GM19193 (cell line): ENCODE measurements around the gene REXO1.

Experiments
- POLR2A ChIP-seq: IDR thresholded peaks from 4 replicates; pipeline ENCODE4 v1.6.1; 2011; ENCODE audit not compliant: insufficient read depth, insufficient read length; ENCODE audit errors: extremely low read depth

Gene REXO1, protein sequence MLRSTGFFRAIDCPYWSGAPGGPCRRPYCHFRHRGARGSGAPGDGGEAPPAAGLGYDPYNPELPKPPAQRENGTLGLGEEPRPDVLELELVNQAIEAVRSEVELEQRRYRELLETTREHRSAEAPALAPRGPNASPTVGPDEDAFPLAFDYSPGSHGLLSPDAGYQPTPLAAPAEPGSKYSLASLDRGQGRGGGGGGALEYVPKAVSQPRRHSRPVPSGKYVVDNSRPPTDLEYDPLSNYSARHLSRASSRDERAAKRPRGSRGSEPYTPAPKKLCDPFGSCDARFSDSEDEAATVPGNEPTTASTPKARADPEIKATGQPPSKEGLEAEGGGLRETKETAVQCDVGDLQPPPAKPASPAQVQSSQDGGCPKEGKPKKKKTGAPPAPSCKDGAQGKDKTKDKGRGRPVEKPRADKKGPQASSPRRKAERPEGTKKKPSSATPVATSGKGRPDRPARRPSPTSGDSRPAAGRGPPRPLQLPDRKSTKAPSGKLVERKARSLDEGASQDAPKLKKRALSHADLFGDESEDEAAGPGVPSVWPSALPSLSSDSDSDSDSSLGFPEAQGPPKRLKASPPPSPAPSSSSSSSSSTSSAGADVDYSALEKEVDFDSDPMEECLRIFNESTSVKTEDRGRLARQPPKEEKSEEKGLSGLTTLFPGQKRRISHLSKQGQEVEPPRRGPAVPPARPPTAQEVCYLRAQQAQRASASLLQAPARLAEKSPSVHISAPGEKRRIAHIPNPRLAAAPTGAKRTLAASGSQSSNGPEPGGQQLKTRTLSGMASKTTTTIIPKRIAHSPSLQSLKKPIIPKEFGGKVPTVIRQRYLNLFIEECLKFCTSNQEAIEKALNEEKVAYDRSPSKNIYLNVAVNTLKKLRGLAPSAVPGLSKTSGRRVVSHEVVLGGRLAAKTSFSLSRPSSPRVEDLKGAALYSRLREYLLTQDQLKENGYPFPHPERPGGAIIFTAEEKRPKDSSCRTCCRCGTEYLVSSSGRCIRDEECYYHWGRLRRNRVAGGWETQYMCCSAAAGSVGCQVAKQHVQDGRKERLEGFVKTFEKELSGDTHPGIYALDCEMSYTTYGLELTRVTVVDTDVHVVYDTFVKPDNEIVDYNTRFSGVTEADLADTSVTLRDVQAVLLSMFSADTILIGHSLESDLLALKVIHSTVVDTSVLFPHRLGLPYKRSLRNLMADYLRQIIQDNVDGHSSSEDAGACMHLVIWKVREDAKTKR

DNA sequence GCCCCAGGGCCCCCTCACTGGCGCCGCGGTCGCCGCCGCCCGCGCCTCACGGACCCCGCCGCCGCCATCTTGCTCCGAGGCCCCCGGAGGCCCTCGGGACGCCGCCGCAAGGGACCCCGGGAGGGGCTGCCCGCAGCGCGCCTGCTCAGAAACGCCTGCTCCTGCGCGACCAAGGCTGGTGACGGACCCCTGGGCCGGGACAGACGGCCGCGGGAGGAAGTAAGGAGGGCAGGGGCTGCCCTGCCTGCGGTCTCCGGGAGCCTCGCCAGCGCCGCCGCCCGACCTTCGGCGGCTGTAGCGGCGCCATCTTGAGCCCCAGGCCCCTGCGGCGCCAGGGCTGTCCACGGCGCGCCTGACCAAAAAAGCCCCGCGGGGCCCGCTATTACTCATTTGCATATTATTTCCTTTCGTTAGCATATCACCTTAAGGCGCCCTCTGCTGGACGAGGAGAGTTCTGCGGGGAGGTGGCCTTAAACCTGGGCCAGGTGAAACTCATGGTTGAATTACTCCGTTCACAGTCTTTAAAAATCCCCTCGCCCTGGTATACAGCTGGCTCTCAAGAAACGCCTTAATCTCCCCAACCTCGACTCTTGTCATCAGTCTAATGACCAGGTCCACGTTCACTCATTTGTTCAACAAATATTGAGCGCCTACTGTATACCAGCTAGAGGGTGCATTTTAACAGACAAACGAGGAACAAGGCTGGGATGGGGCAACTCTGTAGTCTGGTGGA lies at the start of gene REXO1:
REXO1 (minus strand) TSS at position 85 of the 733 bp plus-strand sequence. CDS start 125 bp downstream, outside the sequence.
- TF ChIP-seq POLR2A = peak; percentile 85

DNA sequence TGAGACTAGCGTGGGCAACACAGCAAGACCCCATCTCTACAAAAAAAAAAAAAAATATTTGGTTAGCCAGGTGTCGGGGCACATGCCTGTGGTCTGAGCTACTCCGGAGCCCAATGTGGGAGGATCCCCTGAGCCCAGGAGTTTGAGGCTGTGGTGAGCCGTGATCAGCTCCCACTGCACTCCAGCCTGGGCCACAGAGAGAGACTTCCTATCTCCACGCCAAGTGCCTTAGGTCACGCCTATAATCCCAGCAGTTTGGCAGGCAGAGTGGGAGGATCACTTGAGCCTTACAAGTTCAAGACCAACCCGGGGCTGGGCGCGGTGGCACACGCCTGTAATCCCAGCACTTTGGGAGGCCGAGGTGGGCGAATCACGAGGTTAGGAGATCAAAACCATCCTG lies 48.2 kb upstream of the REXO1 start:
- TF ChIP-seq POLR2A = no peak

GRCh38 chr19:1893791-1894190 lies 45.5 kb upstream of the REXO1 start:
- TF ChIP-seq POLR2A = no peak

DNA sequence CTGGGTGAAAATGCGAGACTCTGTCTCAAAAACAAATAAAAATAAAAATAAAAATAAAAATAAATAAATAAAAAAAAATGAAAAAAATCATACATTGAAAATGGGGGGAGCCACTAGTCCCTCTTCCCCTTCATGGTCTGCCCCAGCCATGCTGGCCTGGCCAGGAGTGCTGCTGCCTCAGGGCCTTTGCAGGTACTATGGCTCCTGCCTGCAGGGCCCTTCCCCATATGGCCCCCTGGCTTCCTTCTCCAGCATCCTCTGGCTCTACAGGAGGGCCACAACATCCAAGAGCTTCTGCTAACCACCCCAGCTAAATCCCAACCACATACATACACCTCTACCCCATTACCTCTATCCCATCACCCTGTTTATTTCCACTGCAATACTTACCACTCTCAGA lies 41.6 kb upstream of the REXO1 start:
- TF ChIP-seq POLR2A = no peak

- no peak for TF ChIP-seq POLR2A
Measured at GRCh38 chr19:1888385-1888784, 40.1 kb upstream of the REXO1 start.

GRCh38 chr19:1885398-1886119 lies 37.3 kb upstream of the REXO1 start, which contains the start of gene ABHD17A:
ABHD17A (minus strand) TSS chr19:1885496; CDS start chr19:1881566, 3,930 bp downstream.
- TF ChIP-seq POLR2A = peak; percentile 56

DNA sequence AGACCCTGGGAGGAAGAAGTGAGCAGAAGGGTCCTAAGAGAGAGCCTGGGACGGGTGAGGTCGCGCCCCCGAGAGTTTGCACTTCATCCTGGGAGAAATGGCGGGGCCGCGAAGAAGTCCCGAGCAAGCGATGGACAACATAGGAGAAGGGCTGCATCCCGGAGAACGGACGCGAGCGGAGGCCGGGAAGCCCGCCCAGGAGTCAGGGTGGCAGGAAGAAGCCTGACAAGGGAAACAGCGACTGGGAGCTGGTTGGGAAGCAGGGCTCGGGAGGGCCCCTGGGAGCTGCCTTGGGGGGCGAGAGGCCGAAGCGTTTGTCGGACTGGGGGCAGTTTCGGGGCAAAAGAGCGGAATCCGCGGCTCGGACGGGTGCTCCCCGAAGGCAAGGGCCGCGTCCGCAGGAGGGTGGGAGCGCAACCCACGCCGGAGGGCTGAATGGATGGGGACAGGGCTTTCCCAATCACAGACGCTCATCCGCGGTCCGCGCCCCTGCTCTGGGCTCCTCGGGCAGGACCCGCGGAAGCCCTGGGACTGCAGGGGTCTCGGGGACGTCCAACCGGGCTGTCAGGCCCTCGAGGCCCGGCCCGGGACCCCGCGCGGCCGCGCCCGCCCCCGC lies 36.5 kb upstream of the REXO1 start:
- no peak for TF ChIP-seq POLR2A

DNA sequence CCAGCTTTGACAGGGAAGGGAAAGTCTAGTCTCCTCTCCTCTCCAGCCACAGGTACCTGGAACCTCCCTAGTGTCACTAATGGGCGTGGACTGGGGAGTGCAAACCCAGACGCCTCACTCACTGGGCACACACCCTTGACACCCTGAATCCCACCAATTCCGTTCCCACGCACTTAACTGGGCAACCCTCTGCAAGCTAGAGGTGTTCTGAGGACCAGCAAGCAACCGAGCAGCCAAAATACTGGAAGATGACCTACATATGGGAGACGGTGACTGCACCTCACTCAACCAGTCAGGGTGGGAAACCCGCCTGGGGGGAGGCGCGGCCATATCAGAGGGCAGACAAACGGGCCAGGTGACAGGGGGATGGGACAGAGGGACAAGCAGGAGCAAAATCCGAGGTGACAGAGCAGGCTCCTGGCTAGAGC lies 36.0 kb upstream of the REXO1 start:
- TF ChIP-seq POLR2A = no peak

DNA sequence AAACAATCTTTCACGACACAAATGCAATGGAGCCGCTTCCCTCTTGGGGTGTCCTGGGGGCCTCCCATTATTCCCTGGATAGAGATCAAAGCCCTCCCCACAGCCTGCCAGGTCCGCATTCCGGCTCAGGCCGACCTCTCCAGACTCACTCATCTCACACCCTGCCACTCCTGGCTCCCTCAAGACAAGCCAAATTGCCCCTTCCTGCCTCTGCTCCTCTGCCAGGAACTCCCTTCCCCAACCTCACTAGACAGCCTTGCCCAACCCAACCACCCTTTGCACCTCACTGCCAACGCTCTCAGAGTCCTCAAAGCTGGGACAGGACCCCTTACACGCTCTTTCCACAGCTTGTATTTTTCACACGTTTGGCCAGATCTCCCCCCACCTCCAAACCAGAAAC lies 35.5 kb upstream of the REXO1 start:
- TF ChIP-seq POLR2A = no peak

DNA sequence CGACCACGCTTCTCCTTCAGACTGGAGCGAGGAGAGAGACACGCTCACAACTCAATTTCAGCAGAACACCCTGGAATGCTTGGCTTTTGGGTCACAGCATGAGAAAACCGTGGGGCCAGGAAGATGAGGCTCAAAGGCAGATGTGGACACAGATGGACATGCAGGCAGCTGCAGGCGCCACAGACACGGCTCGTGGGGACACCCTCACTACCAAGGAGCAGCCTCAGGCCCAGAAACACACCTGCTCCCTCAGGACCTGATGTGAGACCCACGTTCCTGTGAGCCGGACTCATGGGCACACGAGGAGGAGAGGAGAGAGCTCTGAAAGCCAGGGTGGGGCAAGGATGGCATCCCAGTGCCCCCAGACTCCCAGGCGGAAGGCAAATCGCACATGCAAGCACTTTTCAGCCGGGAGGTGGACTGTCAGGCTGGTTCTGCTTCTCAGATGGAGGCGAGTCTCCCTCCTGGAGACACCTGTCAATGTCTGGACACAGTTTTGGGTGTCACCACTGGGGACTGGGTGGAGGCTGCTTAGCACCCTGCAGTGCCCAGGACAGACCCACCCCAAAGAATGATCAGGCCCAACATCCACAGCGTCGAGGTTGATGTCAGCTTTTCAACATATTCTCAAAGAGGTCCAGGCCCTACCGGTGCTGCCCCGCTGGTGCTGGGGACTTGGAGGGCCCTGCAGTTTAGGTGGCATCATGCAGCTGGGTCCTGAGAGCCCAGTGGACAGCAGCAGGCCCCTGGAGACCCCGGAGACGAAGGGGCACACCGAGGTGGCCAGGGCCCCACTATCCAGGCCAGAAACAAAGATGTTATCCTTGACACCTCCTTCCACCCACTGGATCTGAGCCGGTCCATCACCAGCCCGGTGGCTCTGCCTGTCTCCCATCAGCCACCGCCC lies 34.8 kb upstream of the REXO1 start:
- no peak for TF ChIP-seq POLR2A

GRCh38 chr19:1882089-1882785 lies 34.0 kb upstream of the REXO1 start:
- TF ChIP-seq POLR2A = no peak

DNA sequence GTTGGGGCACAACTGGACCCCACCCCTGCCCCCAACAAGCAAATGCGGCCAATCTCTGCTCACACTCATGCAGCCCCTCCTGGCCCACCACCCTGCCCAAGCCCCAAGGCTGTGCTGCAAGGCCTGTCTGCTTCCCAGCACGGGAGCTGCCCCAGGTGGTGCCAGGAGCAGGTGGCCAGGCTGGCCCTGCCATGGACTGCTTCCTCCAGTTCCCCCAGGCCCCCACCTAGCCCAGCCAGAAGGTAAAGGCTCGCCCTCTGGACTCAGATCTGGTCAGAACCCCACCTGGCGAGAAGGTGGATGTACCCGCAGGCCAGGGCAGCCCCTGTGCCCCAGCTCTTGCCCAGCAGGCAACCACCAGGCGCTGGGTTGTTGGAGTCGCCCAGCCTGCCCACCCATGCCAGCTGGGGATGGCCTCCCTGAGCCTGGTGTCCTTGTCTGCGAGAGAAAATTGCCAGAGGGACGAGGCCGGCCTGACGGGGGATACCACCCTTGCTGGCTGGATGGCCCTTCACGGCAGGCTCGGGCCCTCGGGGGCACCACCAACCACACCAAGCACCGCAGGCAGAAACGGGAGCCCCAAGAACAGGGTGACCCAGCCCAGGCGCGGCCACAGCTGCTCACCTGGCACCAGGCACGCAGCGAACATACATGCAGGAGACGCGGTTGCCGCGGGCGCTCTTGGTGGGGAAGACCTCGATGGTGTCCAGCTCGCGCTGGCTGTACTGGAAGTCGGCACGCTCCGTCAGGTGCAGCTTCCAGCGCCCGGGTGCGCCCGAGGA lies 32.5 kb upstream of the REXO1 start:
- TF ChIP-seq POLR2A = no peak
